Smooth muscle cell (in vitro differentiated cells): ENCODE measurements around the gene SLC16A12. TPM values are rescaled to one million over a fixed set of nuclear protein-coding genes. Genes with fewer than 3 reads are reported as not detected.

Experiments
- DNase-seq: peaks from one replicate; lab custom pipeline; 2025; ENCODE audit not compliant: unreplicated experiment; lab: John Stamatoyannopoulos, UW
- H2AFZ ChIP-seq: fragments of 200-600 bp; sonication (generic); 2 replicates; pipeline ENCODE4 v1.6.0; 2016; ENCODE audit warnings: antibody characterized with exemption, low read depth, mild to moderate bottlenecking
- H3F3A ChIP-seq: fragments of 200-600 bp; sonication (generic); 2 replicates; pipeline ENCODE4 v1.6.0; 2017; ENCODE audit warnings: antibody characterized with exemption, low read depth
- H3K27ac ChIP-seq: fragments of 200-600 bp; sonication (generic); 2 replicates; pipeline ENCODE4 v1.5.1; 2016; ENCODE audit warnings: low read depth, mild to moderate bottlenecking
- H3K27me3 ChIP-seq: fragments of 200-600 bp; sonication (generic); 2 replicates; pipeline ENCODE4 v1.6.1; 2016; ENCODE audit warnings: low read depth, mild to moderate bottlenecking
- H3K36me3 ChIP-seq: fragments of 200-600 bp; sonication (generic); 2 replicates; pipeline ENCODE4 v1.5.1; 2016; ENCODE audit warnings: low read depth
- H3K4me1 ChIP-seq: fragments of 200-600 bp; sonication (generic); 2 replicates; pipeline ENCODE4 v1.5.1; 2016; ENCODE audit warnings: low read depth
- H3K4me2 ChIP-seq: fragments of 200-600 bp; sonication (generic); 2 replicates; pipeline ENCODE4 v1.6.0; 2016; ENCODE audit warnings: mild to moderate bottlenecking
- H3K4me3 ChIP-seq: fragments of 200-600 bp; sonication (generic); 2 replicates; pipeline ENCODE4 v1.5.1; 2016; ENCODE audit warnings: mild to moderate bottlenecking
- H3K79me2 ChIP-seq: fragments of 200-600 bp; sonication (generic); 2 replicates; pipeline ENCODE4 v1.6.0; 2016; ENCODE audit warnings: low read depth, mild to moderate bottlenecking
- H3K9ac ChIP-seq: fragments of 200-600 bp; sonication (generic); 2 replicates; pipeline ENCODE4 v1.6.0; 2016; ENCODE audit warnings: low read depth
- H3K9me3 ChIP-seq: fragments of 200-600 bp; sonication (generic); replicated peaks from 2 replicates; pipeline ENCODE4 v1.5.1; 2016; ENCODE audit warnings: low read depth
- H4K20me1 ChIP-seq: fragments of 200-600 bp; sonication (generic); 2 replicates; pipeline ENCODE4 v1.6.0; 2016; ENCODE audit warnings: low read depth
- WGBS: methylation state at CpG from one replicate; pipeline ENCODE4 v1.1.7; 2016; ENCODE audit warnings: low lambda C conversion rate; 5-methylcytosine and 5-hydroxymethylcytosine counted together
- polyA plus RNA-seq: library from polyadenylated mRNA; unstranded; fragments of >200 nt; fragmentation: Nextera tagmentation; extraction: Ambion mirVana; gene quantifications from 2 replicates; pipeline ENCODE4 v1.2.1, GENCODE V29; 2016
- total RNA-seq: library from RNA; depleted of rRNA; stranded (reverse); fragments of >200 nt; gene quantifications from 2 replicates; pipeline ENCODE4 v1.2.3, GENCODE V29; 2014
- TF ChIP-seq, protein P1 (sequence below): fragments of 200-600 bp; sonication (generic); IDR thresholded peaks from 2 replicates; pipeline ENCODE4 v1.5.1; 2017; ENCODE audit warnings: borderline replicate concordance, mild to moderate bottlenecking, antibody characterized with exemption; ENCODE audit not compliant: insufficient read depth, poor library complexity, severe bottlenecking

Gene SLC16A12
- total and polyA plus RNA-seq, 2 experiments from 2014 or later = not detected

GRCh38 chr10:89576696-89577095, 41.3 kb upstream of the SLC16A12 start:
- TF ChIP-seq, protein P1, sequence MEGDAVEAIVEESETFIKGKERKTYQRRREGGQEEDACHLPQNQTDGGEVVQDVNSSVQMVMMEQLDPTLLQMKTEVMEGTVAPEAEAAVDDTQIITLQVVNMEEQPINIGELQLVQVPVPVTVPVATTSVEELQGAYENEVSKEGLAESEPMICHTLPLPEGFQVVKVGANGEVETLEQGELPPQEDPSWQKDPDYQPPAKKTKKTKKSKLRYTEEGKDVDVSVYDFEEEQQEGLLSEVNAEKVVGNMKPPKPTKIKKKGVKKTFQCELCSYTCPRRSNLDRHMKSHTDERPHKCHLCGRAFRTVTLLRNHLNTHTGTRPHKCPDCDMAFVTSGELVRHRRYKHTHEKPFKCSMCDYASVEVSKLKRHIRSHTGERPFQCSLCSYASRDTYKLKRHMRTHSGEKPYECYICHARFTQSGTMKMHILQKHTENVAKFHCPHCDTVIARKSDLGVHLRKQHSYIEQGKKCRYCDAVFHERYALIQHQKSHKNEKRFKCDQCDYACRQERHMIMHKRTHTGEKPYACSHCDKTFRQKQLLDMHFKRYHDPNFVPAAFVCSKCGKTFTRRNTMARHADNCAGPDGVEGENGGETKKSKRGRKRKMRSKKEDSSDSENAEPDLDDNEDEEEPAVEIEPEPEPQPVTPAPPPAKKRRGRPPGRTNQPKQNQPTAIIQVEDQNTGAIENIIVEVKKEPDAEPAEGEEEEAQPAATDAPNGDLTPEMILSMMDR = no peak
- no peak for DNase-seq

DNA sequence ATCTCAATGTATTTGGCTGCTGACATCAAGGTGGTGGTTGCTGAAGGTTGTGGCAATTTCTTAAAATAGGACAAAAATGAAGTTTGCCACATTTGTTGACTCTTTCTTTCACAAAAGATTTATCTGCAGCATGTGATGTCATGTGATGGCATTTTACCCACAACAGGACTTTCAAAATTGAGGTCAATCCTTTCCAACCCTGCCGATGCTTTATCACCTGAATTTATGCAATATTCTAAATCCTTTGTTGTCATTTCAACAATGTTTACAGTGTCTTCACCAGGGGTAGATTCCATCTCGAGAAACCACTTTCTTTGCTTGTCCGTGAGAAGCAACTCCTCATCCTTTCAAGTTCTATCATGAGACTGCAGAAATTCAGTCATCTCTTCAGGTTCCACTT, 40.6 kb upstream of the SLC16A12 start:
- H2AFZ ChIP-seq = no peak overlapping the region
- no peak overlapping the region for H3K4me3 ChIP-seq
- no peaks in the 10 kb centered on the region for H4K20me1 ChIP-seq
- no peaks in the 10 kb centered on the region for H3K9me3 ChIP-seq
- no peaks in the 10 kb centered on the region for H3K79me2 ChIP-seq
- WGBS = 93% methylated on average over 3 of the region's 3 CpGs
- H3K4me2 ChIP-seq = no peak overlapping the region
- no peak for DNase-seq
- no peaks in the 10 kb centered on the region for H3K36me3 ChIP-seq
- no peaks in the 10 kb centered on the region for H3K27me3 ChIP-seq
- no peak overlapping the region for H3K9ac ChIP-seq
- TF ChIP-seq, protein P1 = no peak
- no peaks in the 10 kb centered on the region for H3F3A ChIP-seq
- H3K4me1 ChIP-seq = no peaks in the 10 kb centered on the region
- H3K27ac ChIP-seq = no peak overlapping the region

More at GRCh38 chr10:89576696-89577095, 41.3 kb upstream of the SLC16A12 start:
- Histone ChIP-seq H3K4me2 (no peak overlapping the region), H3K9me3 (no peaks in the 10 kb centered on the region), H3F3A (no peaks in the 10 kb centered on the region), H4K20me1 (no peaks in the 10 kb centered on the region), H3K4me1 (no peaks in the 10 kb centered on the region), H3K27me3 (no peaks in the 10 kb centered on the region), H2AFZ (no peak overlapping the region), H3K79me2 (no peaks in the 10 kb centered on the region), H3K36me3 (no peaks in the 10 kb centered on the region), H3K9ac (no peak overlapping the region), H3K4me3 (no peak overlapping the region), H3K27ac (no peak overlapping the region)
- 92% methylated on average over 2 of the region's 2 CpGs for WGBS

DNA sequence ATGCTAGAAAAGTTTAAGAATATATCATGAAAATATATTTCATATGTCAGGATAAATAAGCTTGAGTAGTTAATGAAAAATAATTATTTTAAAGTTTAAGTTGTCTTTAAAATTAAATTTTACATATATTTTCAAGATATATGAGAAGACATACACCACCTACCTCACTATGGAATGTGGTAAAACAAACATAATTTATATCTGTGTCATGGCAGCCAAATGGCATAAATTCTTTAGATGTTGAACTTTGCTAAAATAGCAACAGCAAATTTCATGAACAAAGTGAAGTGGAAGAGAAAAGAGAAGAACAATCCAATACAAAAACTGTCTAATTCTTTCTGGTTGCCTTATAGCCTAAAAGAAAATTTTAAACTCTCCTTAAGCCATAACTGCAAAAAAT, 39.6 kb upstream of the SLC16A12 start:
- H3K4me3 ChIP-seq = no peak overlapping the region
- H3K4me1 ChIP-seq = no peaks in the 10 kb centered on the region
- no peaks in the 10 kb centered on the region for H3F3A ChIP-seq
- no peaks in the 10 kb centered on the region for H3K27me3 ChIP-seq
- no peaks in the 10 kb centered on the region for H3K9me3 ChIP-seq
- DNase-seq = no peak
- H2AFZ ChIP-seq = no peak overlapping the region
- H3K9ac ChIP-seq = no peak overlapping the region
- no peak overlapping the region for H3K27ac ChIP-seq
- no peaks in the 10 kb centered on the region for H3K79me2 ChIP-seq
- no peaks in the 10 kb centered on the region for H3K36me3 ChIP-seq
- TF ChIP-seq, protein P1 = no peak
- H3K4me2 ChIP-seq = no peak overlapping the region
- no peaks in the 10 kb centered on the region for H4K20me1 ChIP-seq

DNA sequence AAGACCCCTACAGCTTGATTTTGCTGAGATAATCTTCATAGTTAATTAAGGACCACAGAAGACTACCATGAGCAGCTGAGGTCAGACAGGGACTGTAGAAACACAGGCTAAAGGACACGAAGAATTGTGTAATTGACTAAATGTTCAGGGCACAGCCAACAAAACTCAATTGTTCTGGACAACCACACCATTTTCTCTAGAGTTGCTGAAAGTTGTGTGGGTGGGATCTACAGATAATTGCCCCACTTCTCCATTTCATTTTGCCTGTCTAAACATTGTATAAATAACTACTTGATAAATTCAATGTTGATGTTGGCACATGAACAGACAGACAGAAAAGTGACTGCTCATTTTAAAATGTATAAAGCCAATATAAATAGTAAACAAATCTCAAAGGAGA, 39.0 kb upstream of the SLC16A12 start:
- Histone ChIP-seq H2AFZ (no peak overlapping the region), H3K9me3 (no peaks in the 10 kb centered on the region), H3K4me3 (no peak overlapping the region), H3K4me2 (no peak overlapping the region), H3K27me3 (no peaks in the 10 kb centered on the region), H3F3A (no peaks in the 10 kb centered on the region), H3K4me1 (no peaks in the 10 kb centered on the region), H4K20me1 (no peaks in the 10 kb centered on the region), H3K79me2 (no peaks in the 10 kb centered on the region), H3K36me3 (no peaks in the 10 kb centered on the region), H3K27ac (no peak overlapping the region), H3K9ac (no peak overlapping the region)
- TF ChIP-seq, protein P1 = no peak
- no peak for DNase-seq
- 74% methylated on average over 1 of the region's 1 CpG for WGBS
